ENCODE measurements around the gene ACADL. TPM values are rescaled to one million over a fixed set of nuclear protein-coding genes. Genes with fewer than 3 reads are reported as not detected.
"Not testable (repeated sequence)": the region's sequence is repeated elsewhere in the genome, so short reads cannot be mapped to it uniquely, and the experiment has no call there.

The ACADL gene
- total and polyA plus RNA-seq, 4 experiments from 2014 or later, result not detected

GRCh38 chr2:210180477-210180876 lies 44.8 kb downstream of the ACADL start:
- H3K27ac Mint-ChIP-seq, result no peak overlapping the region

GRCh38 chr2:210179351-210179990 lies 45.8 kb downstream of the ACADL start:
- Mint-ChIP-seq H3K27ac (no peak overlapping the region), H3K36me3 (peaks cover 7 to 12% of the 10 kb centered on the region in 2 donors), H3K27me3 (peaks cover 10 to 27% of the 10 kb centered on the region in 2 donors), H3K4me3 (no peak overlapping the region), H3K9me3 (peaks cover 8 to 21% (median 13%) of the 10 kb centered on the region in 8 donors), H3K4me1 (peaks cover 2 to 16% (median 8%) of the 10 kb centered on the region in 4 donors)
- Histone ChIP-seq H3K9me3 (ENCODE audit: control insufficient read depth in 1 of 2, low read length in 2 of 2) (no peaks in the 10 kb centered on the region), H3K36me3 (ENCODE audit: insufficient read depth, low read length) (no peaks in the 10 kb centered on the region), H3K4me3 (ENCODE audit: low read length in 2 of 2) (no peak overlapping the region), H3K27ac (ENCODE audit: low read depth, low read length) (no peak overlapping the region), H3K27me3 (ENCODE audit: insufficient read depth, low read length) (no peaks in the 10 kb centered on the region), H3K4me1 (ENCODE audit: insufficient read depth, low read length) (no peaks in the 10 kb centered on the region)
- ChIA-PET POLR2A (ENCODE audit: partially characterized antibody) (no interaction called here), CTCF (ENCODE audit: partially characterized antibody) (no interaction called here)
- intact Hi-C loops (cut with micrococcal nuclease), result no loop called here
- DNase-seq, result no peak

More at GRCh38 chr2:210180477-210180876, 44.8 kb downstream of the ACADL start:
- no peak for DNase-seq
- no peaks in the 10 kb centered on the region for H3K36me3 ChIP-seq (ENCODE audit: insufficient read depth, low read length)
- no peaks in the 10 kb centered on the region for H3K27me3 ChIP-seq (ENCODE audit: insufficient read depth, low read length)
- H3K9me3 ChIP-seq (ENCODE audit: control insufficient read depth in 1 of 2, low read length in 2 of 2), result no peaks in the 10 kb centered on the region
- ChIA-PET POLR2A (ENCODE audit: partially characterized antibody) (interaction anchor here (1.2 kb wide), 1 partner anchor 10 kb away, joined by 6 read pairs; the partner anchor contains the start of gene KANSL1L), CTCF (ENCODE audit: partially characterized antibody) (interaction anchor here (0.8 kb wide), 1 partner anchor 12 kb away, joined by 3 read pairs; no protein-coding TSS in a partner anchor)
- Mint-ChIP-seq H3K4me3 (no peak overlapping the region), H3K36me3 (peaks cover 12 to 18% of the 10 kb centered on the region in 2 donors), H3K4me1 (peaks cover 2 to 16% (median 8%) of the 10 kb centered on the region in 4 donors), H3K27me3 (peaks cover 13 to 29% of the 10 kb centered on the region in 2 donors), H3K9me3 (peaks cover 9 to 31% (median 22%) of the 10 kb centered on the region in 8 donors)
- no peak overlapping the region for H3K27ac ChIP-seq (ENCODE audit: low read depth, low read length)
- intact Hi-C loops (cut with micrococcal nuclease), result no loop called here
- no peaks in the 10 kb centered on the region for H3K4me1 ChIP-seq (ENCODE audit: insufficient read depth, low read length)
- H3K4me3 ChIP-seq (ENCODE audit: low read length in 2 of 2), result no peak overlapping the region

- intact Hi-C loops (cut with micrococcal nuclease), result no loop called here
- Histone ChIP-seq H3K4me3 (ENCODE audit: low read length in 2 of 2) (no peak overlapping the region), H3K9me3 (ENCODE audit: control insufficient read depth in 1 of 2, low read length in 2 of 2) (no peaks in the 10 kb centered on the region), H3K4me1 (ENCODE audit: insufficient read depth, low read length) (no peaks in the 10 kb centered on the region), H3K27ac (ENCODE audit: low read depth, low read length) (no peak overlapping the region), H3K36me3 (ENCODE audit: insufficient read depth, low read length) (no peaks in the 10 kb centered on the region), H3K27me3 (ENCODE audit: insufficient read depth, low read length) (no peaks in the 10 kb centered on the region)
- Mint-ChIP-seq H3K9me3 (peaks cover 0 to 5% (median 2%) of the 10 kb centered on the region in 8 donors), H3K27ac (no peak overlapping the region), H3K27me3 (peaks cover 10 to 16% of the 10 kb centered on the region in 2 donors), H3K4me1 (peaks cover 2 to 13% (median 8%) of the 10 kb centered on the region in 4 donors), H3K4me3 (no peak overlapping the region), H3K36me3 (no peaks in the 10 kb centered on the region)
- POLR2A ChIA-PET (ENCODE audit: partially characterized antibody), result no interaction called here
- CTCF ChIA-PET (ENCODE audit: partially characterized antibody), result interaction anchor here (0.7 kb wide), 1 partner anchor 163 kb away, joined by 3 read pairs; no protein-coding TSS in a partner anchor
- DNase-seq, result no peak
These were observed 47.5 kb downstream of the ACADL start for GRCh38 chr2:210177769-210178168.

- POLR2A ChIA-PET (ENCODE audit: partially characterized antibody); H3K27ac Mint-ChIP-seq; H3K4me3 Mint-ChIP-seq; H3K36me3 ChIP-seq (ENCODE audit: insufficient read depth, low read length); DNase-seq; H3K4me1 ChIP-seq (ENCODE audit: insufficient read depth, low read length); H3K36me3 Mint-ChIP-seq; H3K9me3 ChIP-seq (ENCODE audit: control insufficient read depth in 1 of 2, low read length in 2 of 2); H3K27ac ChIP-seq (ENCODE audit: low read depth, low read length); intact Hi-C loops (cut with micrococcal nuclease); H3K27me3 ChIP-seq (ENCODE audit: insufficient read depth, low read length); H3K4me3 ChIP-seq (ENCODE audit: low read length in 2 of 2); H3K9me3 Mint-ChIP-seq: not testable (repeated sequence)
- Mint-ChIP-seq H3K4me1 (peaks cover 2 to 15% (median 9%) of the 10 kb centered on the region in 4 donors), H3K27me3 (peaks cover 8 to 11% of the 10 kb centered on the region in 2 donors)
- CTCF ChIA-PET (ENCODE audit: partially characterized antibody), result interaction anchor here (0.7 to 1.3 kb wide), 2 partner anchors 12 to 162 kb away, joined by 3 to 4 read pairs; no protein-coding TSS in a partner anchor
These were observed 48.1 kb downstream of the ACADL start for GRCh38 chr2:210177115-210177514.

- H3K27ac Mint-ChIP-seq, result peak overlapping the region in 1 of 7 donors; percentile 17
These were observed 51.2 kb downstream of the ACADL start for GRCh38 chr2:210174086-210174485.

GRCh38 chr2:210172219-210172575 lies 53.0 kb downstream of the ACADL start:
- no peak for DNase-seq
- Histone ChIP-seq H3K4me1 (ENCODE audit: insufficient read depth, low read length) (peaks cover 18% of the 10 kb centered on the region), H3K27ac (ENCODE audit: low read depth, low read length) (peak overlapping the region; percentile 55), H3K9me3 (ENCODE audit: control insufficient read depth in 1 of 2, low read length in 2 of 2) (no peaks in the 10 kb centered on the region), H3K36me3 (ENCODE audit: insufficient read depth, low read length) (no peaks in the 10 kb centered on the region), H3K27me3 (ENCODE audit: insufficient read depth, low read length) (no peaks in the 10 kb centered on the region), H3K4me3 (ENCODE audit: low read length in 2 of 2) (peak overlapping the region in 1 of 2 donors; percentile 61)
- Mint-ChIP-seq H3K27me3 (peaks cover 0 to 12% of the 10 kb centered on the region in 2 donors), H3K27ac (peak overlapping the region; percentile 74 to 99 (median 91)), H3K9me3 (peaks cover 0 to 1% (median 0%) of the 10 kb centered on the region in 8 donors), H3K36me3 (peaks cover 0 to 13% of the 10 kb centered on the region in 2 donors), H3K4me3 (peak overlapping the region; percentile 89 to 98 (median 92)), H3K4me1 (peaks cover 9 to 28% (median 18%) of the 10 kb centered on the region in 4 donors)
- POLR2A ChIA-PET (ENCODE audit: partially characterized antibody), result interaction anchor here (1.6 kb wide), 1 partner anchor 162 kb away, joined by 3 read pairs; no protein-coding TSS in a partner anchor
- intact Hi-C loops (cut with micrococcal nuclease), result no loop called here
- CTCF ChIA-PET (ENCODE audit: partially characterized antibody), result interaction anchor here (1.2 kb wide), 1 partner anchor 24 kb away, joined by 4 read pairs; no protein-coding TSS in a partner anchor

More at GRCh38 chr2:210174086-210174485, 51.2 kb downstream of the ACADL start:
- POLR2A ChIA-PET (ENCODE audit: partially characterized antibody), result no interaction called here
- Mint-ChIP-seq H3K36me3 (peaks cover 0 to 13% of the 10 kb centered on the region in 2 donors), H3K4me1 (peaks cover 9 to 23% (median 17%) of the 10 kb centered on the region in 4 donors), H3K9me3 (peaks cover 0 to 1% (median 0%) of the 10 kb centered on the region in 8 donors), H3K4me3 (no peak overlapping the region), H3K27me3 (peaks cover 0 to 14% of the 10 kb centered on the region in 2 donors)
- Histone ChIP-seq H3K9me3 (ENCODE audit: control insufficient read depth in 1 of 2, low read length in 2 of 2) (no peaks in the 10 kb centered on the region), H3K27ac (ENCODE audit: low read depth, low read length) (no peak overlapping the region), H3K36me3 (ENCODE audit: insufficient read depth, low read length) (no peaks in the 10 kb centered on the region), H3K4me3 (ENCODE audit: low read length in 2 of 2) (no peak overlapping the region), H3K4me1 (ENCODE audit: insufficient read depth, low read length) (peaks cover 18% of the 10 kb centered on the region), H3K27me3 (ENCODE audit: insufficient read depth, low read length) (no peaks in the 10 kb centered on the region)
- no peak for DNase-seq
- intact Hi-C loops (cut with micrococcal nuclease), result no loop called here
- CTCF ChIA-PET (ENCODE audit: partially characterized antibody), result interaction anchor here (1.1 kb wide), 1 partner anchor 12 kb away, joined by 3 read pairs; no protein-coding TSS in a partner anchor

All from CD4-positive, alpha-beta memory T cell (primary cell).